ELF-1 (cell line): ENCODE measurements around the gene CCDC47.
A peak's percentile ranks its signal among the peaks of the same experiment; 100 is the strongest.
"Not testable (repeated sequence)": the region's sequence is repeated elsewhere in the genome, so short reads cannot be mapped to it uniquely, and the experiment has no call there.

Experiments used
- DNase-seq: peaks from one replicate; pipeline ENCODE4 v3.0.0-alpha.2; 2016; ENCODE audit warnings: low read depth, low spot score

Gene CCDC47

GRCh38 chr17:63735691-63736090, 37.7 kb downstream of the CCDC47 start:
- DNase-seq: no peak

DNA sequence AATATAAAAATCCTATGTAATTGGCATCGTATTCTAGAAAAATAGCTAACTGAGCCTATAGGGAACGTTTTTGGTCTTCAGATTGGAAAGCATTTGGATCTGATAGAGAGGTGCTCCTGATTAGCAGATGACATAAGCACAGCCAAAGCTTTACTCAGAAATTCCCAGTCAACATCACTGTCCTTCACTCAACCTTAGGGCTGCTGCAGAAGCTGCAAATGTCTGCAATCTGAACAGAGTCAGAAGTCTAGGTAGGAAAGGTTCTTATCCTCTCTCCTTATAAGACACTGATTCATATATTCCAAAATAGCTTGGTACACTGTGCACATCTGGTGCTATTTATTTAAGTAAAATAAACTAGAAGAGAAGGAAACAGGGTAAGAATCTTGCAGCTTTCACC, 51.0 kb downstream of the CCDC47 start:
- DNase-seq: no peak

DNA sequence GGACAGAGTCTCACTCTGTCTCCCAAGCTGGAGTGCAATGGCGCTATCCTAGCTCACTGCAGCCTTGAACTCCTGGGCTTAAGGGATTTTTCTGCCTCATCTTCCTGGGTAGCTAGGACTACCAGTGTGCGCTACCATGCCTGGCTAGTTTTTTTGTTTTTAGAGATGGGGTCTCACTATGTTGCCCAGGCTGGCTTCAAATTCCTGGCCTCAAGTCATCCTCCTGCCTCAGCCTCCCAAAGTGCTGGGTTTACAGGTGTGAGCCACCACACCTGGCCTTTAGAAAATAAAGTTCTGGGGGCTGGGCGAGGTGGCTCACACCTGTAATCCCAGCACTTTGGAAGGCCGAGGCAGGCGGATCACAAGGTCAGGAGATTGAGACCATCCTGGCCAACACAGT, 53.2 kb downstream of the CCDC47 start:
- not testable (repeated sequence) for DNase-seq

DNA sequence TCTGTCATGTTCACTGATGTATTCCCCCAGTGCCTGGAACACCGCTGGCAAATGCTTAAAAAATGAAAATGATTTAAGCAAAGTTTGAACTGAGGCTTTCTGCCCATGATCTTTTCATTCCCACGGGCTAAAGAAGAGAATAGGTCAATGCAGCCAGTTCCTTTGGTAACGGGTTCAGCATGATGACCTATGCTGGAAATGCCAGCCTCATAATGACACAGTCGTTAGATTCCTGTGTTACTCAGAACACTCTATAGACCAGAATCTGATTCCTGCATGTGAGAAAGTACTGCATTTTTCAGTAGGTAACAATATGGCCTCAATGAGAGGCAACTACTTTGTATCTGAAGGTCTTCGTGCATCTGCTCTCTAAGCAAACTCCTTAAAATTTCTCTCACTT, 54.4 kb downstream of the CCDC47 start:
- no peak for DNase-seq

DNA sequence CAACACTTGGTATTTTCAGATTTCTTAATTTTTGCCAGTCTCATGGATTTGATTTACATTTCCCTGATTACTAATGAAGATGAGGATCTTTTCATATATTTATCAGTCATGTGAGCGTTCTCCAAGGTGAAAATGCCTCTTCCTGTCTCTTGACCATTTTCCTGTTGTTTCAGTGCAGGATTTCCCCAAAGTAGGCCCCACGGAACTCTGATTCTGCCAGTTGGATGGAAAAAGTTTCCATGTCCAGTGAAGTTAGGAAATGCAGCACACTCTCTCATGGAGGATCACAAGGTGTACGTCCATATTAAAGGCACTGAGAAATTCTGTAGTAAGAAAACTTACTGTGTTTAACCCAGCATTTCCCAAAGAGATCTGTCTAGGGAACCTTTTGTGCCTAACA, 57.0 kb downstream of the CCDC47 start:
- no peak for DNase-seq

DNA sequence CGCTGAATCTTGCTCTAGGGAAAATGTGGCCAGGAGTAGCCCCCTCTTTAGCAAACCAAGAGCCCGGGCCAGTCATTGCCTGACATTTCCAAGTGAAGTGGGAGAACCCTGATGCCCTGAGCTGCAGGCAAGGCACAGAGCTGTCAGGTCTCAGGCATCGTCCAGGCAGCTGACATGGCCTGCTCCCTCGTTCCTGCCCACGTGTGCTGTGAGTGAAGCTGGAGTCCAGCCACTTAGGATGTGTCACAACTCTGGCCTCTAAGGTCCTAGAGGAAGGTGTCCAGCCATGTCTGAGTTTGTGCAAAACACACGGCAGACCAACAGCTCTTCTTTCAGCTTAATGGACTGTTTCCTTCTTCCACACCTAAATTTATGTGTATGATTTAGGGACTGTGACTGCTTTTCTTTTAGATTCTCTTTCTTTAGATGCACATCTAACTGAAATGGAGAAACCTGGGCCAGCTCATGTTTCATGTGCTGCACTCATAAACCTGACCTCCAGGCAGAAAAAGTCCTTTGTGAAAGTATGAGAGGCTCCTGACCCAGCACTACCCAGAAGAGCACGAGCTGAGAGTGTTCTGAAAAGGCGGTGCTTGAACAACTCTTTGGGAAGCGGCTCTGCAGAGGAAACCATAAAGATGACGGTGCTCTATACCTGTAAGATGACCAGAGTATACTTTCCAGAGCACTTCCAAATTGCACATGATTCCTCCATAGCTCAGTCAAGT, 58.7 kb downstream of the CCDC47 start:
- no peak for DNase-seq

DNA sequence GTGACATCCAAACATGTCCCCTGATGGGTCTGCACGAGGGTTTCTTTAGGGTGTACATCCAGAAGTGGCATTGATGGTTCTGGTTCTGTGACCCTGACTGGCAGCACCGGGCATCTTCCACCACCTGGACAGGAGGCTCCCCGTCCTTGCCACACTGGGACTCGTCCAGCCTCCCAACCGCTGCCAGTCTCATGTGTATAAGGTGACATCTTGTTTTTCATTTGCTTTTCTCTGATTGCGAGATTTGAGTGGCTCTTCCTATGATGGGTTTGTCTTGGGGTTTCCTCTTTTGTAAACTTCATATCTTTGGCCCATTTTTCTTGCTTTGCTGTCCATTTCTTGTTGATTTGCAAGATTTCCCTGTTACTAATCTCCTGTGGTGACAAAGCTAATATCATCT, 64.3 kb downstream of the CCDC47 start:
- no peak for DNase-seq

- no peak for DNase-seq
Measured at GRCh38 chr17:63707151-63707550, 66.2 kb downstream of the CCDC47 start.

DNA sequence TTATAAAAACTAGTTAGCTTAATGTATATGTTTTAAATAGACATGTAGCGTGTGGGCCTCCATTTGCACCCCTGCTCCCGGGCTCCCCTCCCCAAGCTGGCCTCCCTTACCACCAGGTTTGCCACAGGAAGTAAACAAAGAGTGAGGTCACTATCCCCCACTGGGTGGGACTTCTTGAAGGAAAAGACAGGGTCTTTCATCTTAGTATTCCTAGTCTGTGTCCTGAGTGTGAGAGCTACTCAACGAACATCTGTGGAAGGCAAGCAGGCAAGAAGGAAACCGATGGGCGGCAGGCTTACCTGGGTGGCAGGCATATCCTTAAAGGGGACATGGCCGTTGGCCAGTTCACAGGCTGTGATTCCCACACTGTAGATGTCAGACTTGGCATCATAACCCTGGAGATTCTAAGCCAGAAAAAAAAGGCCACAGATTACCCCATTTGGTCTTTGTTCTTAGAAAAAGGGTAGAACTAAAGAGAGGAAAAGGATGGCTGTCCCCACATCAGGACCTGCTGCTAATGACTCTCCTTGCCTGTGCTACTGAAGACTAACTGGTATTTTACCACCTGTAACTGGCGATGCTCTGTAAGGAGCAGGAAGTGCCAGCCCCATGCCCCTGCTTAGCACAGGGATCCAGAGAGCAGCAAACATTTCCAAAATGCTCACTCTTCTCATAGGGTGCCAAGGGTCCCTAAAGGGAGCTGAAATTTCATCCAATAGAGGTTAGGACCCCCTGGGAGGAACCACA, 66.9 kb downstream of the CCDC47 start:
- no peak for DNase-seq

GRCh38 chr17:63705657-63706056, 67.7 kb downstream of the CCDC47 start:
- no peak for DNase-seq

DNA sequence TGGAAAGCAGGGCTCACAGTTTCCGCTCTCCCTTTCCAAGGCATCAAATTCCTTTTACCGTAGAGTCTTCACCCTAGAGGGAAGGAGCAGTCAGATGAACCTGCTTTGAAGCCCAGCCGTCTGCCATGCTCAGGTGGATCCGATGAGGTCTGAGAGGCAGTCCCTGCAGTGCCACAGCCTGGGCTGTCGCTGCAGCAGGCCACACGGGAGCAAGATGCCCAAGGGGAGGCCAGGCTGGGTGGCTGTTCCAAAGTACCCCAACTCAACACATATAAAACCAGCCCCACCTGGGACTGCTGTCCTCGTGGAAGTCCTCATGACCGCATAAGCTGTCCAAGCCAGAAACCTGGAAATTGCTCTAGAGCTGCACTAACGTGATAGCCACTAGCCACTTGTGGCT, 68.6 kb downstream of the CCDC47 start:
- no peak for DNase-seq

DNA sequence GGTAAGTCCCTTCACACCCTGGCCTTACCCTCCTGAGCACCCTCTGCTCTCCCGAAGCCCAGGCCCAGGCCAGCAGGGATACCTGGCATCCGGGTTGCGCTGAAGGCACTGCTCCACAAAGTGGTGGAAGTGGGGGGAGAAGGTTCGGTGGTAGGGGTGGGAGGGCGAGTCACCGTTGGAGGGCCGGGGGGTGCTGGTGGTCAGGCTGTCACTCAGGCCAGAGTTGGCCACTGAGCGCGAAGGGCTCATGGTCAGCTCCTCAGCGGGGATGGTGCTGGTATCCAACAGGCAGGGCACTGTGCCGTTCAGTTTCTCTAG, 69.2 kb downstream of the CCDC47 start:
- no peak for DNase-seq

DNA sequence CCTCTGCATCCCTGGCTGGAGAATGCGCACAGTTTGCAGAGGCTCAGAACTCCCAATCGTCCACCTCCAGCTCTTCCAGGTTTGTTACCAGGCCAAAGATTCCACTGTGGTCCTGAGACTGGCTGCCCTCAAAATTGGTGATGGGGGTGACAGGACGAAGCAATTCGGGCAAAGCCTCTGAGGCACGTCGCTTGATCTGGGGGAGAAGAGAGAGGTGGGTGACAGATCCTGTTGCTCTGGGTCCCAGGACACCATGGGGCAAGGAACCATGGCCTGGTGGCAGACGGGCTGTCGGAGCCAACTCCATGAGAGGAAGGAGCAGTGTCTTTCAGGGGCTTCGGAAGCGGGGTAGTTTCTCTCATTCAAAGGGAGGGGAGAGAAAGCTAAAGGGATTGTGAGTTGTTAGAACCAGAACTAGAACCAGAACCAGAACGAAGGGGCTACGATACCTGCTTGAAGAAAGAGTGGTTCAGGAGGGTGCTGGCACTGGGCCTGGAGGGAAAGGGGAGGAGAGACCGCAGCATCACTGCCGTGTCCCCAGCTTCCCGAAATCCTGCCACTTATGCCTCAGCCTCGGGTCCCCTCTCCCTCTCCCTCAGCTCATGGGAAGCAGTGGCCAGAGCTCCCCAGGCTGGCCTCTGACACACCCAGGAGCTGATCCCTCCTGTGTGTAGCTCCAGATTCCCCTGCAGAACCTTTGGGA, 69.7 kb downstream of the CCDC47 start:
- DNase-seq: no peak

DNA sequence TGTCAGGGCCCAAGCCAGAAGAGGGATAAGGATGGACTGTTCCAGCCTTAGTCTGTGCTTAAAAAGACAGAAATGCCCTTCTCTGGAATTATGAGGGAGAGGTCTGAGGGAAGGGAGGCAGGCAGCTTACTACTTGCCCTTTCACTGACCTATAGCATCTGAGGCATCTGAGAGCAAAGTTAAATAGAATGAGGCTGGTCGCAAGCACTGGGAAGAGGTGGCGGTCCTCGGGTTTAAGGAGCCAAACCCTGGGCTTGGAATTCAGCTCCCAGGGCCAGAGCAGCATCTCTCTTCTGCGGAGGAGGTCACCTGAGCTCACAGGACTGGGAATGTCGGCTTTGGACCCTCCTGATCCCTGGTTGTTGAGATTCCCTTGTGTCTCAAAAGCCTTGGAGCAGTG, 70.4 kb downstream of the CCDC47 start:
- DNase-seq: no peak

GRCh38 chr17:63702721-63703015, 70.7 kb downstream of the CCDC47 start:
- no peak for DNase-seq

DNA sequence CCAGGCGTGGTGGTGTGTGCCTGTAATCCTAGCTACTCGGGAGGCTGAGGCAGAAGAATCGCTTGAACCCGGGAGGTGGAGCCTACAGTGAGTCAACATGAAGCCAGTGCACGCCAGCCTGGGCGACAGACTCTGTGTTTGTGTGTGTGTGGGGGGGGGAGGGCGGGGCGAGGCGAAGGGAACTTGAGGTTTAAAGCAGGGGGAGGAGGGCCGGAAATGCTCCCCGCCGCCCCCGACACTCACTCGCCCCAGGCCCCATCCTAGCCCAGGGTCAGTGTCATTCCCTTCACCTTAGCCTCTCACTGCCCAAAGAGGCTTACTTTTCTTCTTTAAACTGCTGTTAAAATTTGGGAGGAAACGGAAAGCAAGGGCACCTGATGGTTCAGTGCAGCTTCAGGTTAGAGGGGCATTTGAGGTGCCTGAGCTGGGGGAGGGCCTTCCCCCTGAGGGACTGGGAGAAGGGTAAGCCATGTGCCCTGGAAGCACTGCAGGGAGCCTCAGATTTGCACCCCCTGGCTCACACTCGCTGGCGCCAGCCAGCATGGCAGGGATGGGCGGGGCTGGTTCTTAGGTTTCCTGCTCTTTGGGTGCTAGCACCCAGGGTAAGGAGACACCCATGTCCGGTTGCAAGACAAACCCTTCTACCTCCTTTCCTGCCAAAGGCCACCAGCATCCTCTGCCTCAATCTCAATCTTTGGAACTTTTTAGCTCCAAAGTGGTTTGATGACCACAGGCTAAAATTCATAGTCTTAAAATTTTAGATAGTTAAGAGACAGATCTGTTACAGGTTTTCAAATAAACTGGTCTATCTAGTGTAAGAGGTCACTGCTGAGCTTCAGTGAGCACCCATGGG, 71.3 kb downstream of the CCDC47 start:
- DNase-seq: no peak

DNA sequence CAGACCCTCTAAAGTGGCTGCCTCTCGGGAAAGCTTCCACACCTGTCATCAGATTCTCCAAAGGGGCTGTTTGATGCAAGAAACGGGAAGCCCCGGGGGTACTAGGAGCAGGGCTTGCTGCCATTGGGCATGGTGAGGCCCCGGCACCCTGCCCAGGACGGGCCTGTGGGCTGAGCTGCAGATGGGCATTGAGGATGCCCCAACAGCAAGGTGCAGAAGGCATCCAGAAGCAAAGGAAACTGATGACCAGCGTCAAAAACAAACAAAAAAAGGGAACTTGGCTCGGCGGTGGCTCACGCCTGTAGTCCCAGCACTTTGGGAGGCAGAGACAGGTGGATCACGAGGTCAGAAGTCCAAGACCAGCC, 72.0 kb downstream of the CCDC47 start:
- no peak for DNase-seq

GRCh38 chr17:63700528-63701455, 72.6 kb downstream of the CCDC47 start:
- peak; percentile 64 for DNase-seq

GRCh38 chr17:63699638-63700527, 73.5 kb downstream of the CCDC47 start, which contains the start of gene LIMD2:
TSS of gene LIMD2 (minus strand) at chr17:63700125. CDS start at chr17:63699298, 827 bp downstream.
- peak; percentile 47 for DNase-seq
